Mesothelial cell of epicardium (in vitro differentiated cells): ENCODE results near the gene GALNTL6. TPM values are rescaled to one million over a fixed set of nuclear protein-coding genes. Genes with fewer than 3 reads are reported as not detected.
"Not testable (repeated sequence)": the region's sequence is repeated elsewhere in the genome, so short reads cannot be mapped to it uniquely, and the experiment has no call there.

Experiments used
- DNase-seq, 2 experiments: peaks; one replicate each; pipeline ENCODE4 v3.0.0; 2021; ENCODE audit warnings: low spot score in 2 of 2; ENCODE audit not compliant: unreplicated experiment in 2 of 2
- H3K27ac Mint-ChIP-seq: 2 replicates; pipeline ENCODE4 v1.8.0; 2021; ENCODE audit warnings: mixed read lengths
- H3K27me3 Mint-ChIP-seq: 2 replicates; pipeline ENCODE4 v1.8.0; 2021; ENCODE audit warnings: low read depth, mixed read lengths
- H3K36me3 Mint-ChIP-seq: 2 replicates; pipeline ENCODE4 v1.8.0; 2021; ENCODE audit warnings: mixed read lengths
- H3K4me1 Mint-ChIP-seq: 2 replicates; pipeline ENCODE4 v1.8.0; 2021; ENCODE audit warnings: mixed read lengths
- H3K4me3 Mint-ChIP-seq: 2 replicates; pipeline ENCODE4 v1.8.0; 2021; ENCODE audit warnings: mild to moderate bottlenecking, moderate library complexity, mixed read lengths
- H3K9me3 Mint-ChIP-seq: 2 replicates; pipeline ENCODE4 v1.8.0; 2021; ENCODE audit warnings: mixed read lengths
- CTCF ChIP-seq: fragments of 200-600 bp; sonication (generic); IDR thresholded peaks from one replicate; pipeline ENCODE4 v1.5.0; 2021; ENCODE audit warnings: antibody characterized with exemption; ENCODE audit not compliant: unreplicated experiment
- total RNA-seq: library from RNA; stranded (reverse); gene quantifications from 3 replicates; pipeline ENCODE4 v1.2.1, GENCODE V29; 2021

GALNTL6 gene
- total RNA-seq, 1 donor from 2014 or later = 1.3 TPM

GRCh38 chr4:172727631-172728030, 914.4 kb downstream of the GALNTL6 start:
- no peak for DNase-seq
- no peaks in the 10 kb centered on the region for H3K4me1 Mint-ChIP-seq
- no peak overlapping the region for H3K4me3 Mint-ChIP-seq
- no peak overlapping the region for H3K27ac Mint-ChIP-seq
- H3K9me3 Mint-ChIP-seq = peaks cover 39% of the 10 kb centered on the region
- no peak for TF ChIP-seq CTCF
- no peaks in the 10 kb centered on the region for H3K36me3 Mint-ChIP-seq
- no peaks in the 10 kb centered on the region for H3K27me3 Mint-ChIP-seq

- not testable (repeated sequence) for H3K27ac Mint-ChIP-seq, H3K4me1 Mint-ChIP-seq, DNase-seq, H3K4me3 Mint-ChIP-seq, H3K27me3 Mint-ChIP-seq
- Mint-ChIP-seq H3K9me3 (peaks cover 81% of the 10 kb centered on the region), H3K36me3 (peaks cover 19% of the 10 kb centered on the region)
These were observed 920.4 kb downstream of the GALNTL6 start for GRCh38 chr4:172733645-172734044.

DNA sequence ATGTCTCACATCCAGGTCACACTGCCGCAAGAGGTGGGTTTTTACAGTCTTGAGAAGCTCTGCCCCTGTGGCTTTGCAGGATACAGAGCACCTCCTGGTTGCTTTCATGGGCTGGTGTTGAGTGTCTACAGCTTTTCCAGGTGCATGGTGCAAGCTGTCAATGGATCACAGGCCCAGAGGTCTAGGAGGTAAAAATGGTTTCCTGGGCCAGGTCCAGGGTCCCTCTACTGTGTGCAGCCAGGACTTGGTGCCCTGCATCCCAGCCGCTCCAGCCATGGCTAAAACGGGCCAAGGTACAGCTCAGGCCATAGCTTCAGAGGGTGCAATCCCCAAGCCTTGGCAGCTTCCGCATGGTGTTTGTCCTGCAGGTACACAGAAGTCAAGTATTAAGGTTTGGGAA, 921.4 kb downstream of the GALNTL6 start:
- Mint-ChIP-seq H3K4me1 (no peaks in the 10 kb centered on the region), H3K4me3 (no peak overlapping the region), H3K27ac (no peak overlapping the region), H3K27me3 (no peaks in the 10 kb centered on the region), H3K36me3 (peaks cover 19% of the 10 kb centered on the region), H3K9me3 (peaks cover 78% of the 10 kb centered on the region)
- no peak for TF ChIP-seq CTCF
- DNase-seq = no peak

DNA sequence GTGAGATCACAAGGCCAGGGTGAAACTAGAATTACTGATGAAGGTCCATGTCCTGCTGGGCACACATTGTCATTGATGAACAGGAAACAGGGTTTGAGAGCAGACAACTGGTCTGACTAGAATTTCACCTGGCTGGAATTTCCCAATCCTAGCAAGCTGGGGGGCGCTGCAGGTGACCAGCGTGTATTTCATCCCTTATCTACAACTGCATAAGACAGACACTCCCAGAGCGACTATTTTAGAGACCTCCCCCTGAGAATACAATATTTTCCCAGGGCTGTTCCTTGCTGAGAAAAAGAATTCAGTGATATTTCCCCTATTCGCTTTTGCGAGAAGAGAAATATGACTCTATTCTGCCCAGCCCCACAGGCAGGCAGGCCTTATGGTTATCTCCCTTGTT, 922.8 kb downstream of the GALNTL6 start:
- TF ChIP-seq CTCF = no peak
- peaks cover 19% of the 10 kb centered on the region for H3K36me3 Mint-ChIP-seq
- no peaks in the 10 kb centered on the region for H3K4me1 Mint-ChIP-seq
- H3K27me3 Mint-ChIP-seq = no peaks in the 10 kb centered on the region
- no peak for DNase-seq
- peaks cover 66% of the 10 kb centered on the region for H3K9me3 Mint-ChIP-seq
- no peak overlapping the region for H3K27ac Mint-ChIP-seq
- H3K4me3 Mint-ChIP-seq = no peak overlapping the region

DNA sequence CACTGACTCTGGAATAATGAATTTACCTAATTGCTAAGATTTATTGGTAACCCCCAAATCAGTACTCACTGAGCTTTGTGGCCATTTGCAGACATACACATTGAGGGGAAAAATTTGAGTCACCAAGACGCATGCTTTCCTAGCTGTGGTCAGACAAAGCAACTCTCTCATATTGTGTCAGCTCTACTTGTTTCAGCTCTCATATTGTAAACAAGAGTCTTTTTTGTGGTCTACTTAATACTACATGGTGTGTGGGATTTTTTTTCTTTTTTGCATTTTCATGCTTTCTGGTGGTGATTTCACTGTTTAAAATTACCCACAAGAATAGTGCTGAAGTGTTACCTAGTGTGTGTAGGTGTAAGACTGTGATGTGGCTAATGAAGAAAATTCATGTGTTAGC, 927.2 kb downstream of the GALNTL6 start:
- peaks cover 31% of the 10 kb centered on the region for H3K9me3 Mint-ChIP-seq
- no peak overlapping the region for H3K27ac Mint-ChIP-seq
- no peaks in the 10 kb centered on the region for H3K4me1 Mint-ChIP-seq
- no peak for TF ChIP-seq CTCF
- no peak overlapping the region for H3K4me3 Mint-ChIP-seq
- H3K36me3 Mint-ChIP-seq = peaks cover 10% of the 10 kb centered on the region
- DNase-seq = no peak
- no peaks in the 10 kb centered on the region for H3K27me3 Mint-ChIP-seq

DNA sequence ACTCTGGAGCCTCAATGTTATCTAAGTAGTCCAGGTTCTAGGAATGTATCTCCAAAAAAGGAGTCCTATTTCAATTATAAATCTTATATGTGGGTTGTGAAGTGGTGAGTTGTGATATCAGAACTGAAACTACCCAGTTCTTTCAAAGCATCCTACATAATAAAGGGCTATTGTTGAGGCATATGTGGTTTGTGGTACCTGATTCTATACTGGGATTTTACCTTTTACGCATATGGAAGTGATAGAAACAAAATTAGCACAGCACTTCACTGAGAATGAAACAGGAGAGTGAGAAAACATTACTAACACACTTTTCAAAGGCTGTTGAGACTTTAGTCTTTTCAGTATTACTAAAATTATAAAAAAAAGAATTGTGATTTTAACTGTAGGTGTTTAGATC, 937.7 kb downstream of the GALNTL6 start:
- no peaks in the 10 kb centered on the region for H3K4me1 Mint-ChIP-seq
- H3K4me3 Mint-ChIP-seq = no peak overlapping the region
- H3K27ac Mint-ChIP-seq = no peak overlapping the region
- no peak for DNase-seq
- no peak for TF ChIP-seq CTCF
- H3K27me3 Mint-ChIP-seq = no peaks in the 10 kb centered on the region
- peaks cover 18% of the 10 kb centered on the region for H3K9me3 Mint-ChIP-seq
- peaks cover 2% of the 10 kb centered on the region for H3K36me3 Mint-ChIP-seq
